NCI-H82 treated with DMSO at 0.1 percent for 48 hours (cell line): ENCODE data around the gene BCO1.

Source experiments
- DNase-seq: peaks from one replicate; lab custom pipeline; 2025; ENCODE audit not compliant: unreplicated experiment; lab: John Stamatoyannopoulos, UW

Gene BCO1

GRCh38 chr16:81232740-81233367 is 5.6 kb upstream of the BCO1 start:
- no peak for DNase-seq

DNA sequence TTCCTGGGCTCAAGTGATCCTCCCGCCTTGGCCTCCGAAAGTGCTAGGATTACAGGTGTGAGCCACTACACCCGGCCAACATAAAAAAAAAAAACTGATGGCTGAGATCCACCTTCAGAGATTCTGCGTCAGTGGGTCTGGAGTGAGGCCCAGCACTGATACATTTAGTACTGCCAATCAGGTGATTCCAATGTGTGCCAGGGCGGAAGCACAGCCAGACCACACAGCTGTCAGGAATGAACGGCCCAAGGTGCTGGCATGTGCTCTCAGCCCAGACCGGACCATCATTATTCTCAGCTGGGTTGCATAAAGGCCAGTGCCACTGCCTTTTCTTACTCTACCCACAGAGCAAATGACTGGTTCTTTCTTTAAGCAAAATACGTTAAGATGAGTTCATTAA is 1.2 kb upstream of the BCO1 start:
- no peak for DNase-seq

DNA sequence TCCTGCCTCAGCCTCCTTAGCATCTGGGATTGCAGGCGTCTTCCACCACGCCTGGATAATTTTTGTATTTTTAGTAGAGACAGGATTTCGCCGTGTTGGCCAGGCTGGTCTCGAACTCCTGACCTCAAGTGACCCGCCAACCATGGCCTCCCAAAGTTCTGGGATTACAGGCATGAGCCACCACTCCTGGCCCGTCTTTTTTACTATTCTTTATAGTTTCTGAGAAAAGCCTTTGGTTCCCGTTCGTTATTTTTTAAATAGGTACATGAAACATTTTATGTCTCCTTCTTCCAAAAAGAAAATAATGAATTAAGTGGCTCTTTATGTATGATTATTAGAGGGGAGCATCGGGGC is 570 bp upstream of the BCO1 start:
- no peak for DNase-seq

DNA sequence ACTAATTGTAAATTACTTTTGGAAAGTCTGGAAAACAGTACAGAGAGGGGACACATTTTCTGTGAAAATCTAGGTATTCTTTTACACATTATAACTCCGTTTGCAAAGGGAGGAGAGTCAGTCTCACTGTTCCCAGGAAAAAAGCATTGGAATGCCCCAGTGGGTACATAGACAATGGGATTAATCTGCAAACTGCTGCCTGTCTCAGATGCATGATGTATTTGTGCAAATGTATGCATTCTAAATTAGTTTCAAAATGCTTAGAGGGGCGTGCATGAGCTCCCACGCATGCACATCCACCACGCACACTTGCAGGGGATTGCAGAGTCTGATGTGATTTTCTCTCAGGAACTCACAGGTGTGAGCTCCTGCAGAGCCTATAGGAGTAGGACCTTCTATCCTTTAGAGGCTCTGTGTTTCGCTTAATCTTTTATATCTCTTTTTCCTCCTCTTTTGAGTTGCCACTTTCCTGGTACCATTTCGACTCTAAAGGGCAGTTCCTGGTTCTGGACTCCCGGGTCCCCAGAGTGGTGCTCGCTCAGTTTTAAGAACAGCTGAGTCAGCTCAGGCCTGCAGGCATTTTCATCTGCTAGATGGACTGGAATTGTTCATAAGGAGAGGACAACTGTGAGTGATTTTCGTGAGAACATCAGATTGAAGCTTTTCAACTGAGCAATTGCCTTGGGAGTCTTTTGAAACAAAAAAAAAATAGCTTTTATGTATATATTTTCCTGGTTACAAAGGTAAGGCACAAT is 1.1 kb downstream of the BCO1 start:
- no peak for DNase-seq

DNA sequence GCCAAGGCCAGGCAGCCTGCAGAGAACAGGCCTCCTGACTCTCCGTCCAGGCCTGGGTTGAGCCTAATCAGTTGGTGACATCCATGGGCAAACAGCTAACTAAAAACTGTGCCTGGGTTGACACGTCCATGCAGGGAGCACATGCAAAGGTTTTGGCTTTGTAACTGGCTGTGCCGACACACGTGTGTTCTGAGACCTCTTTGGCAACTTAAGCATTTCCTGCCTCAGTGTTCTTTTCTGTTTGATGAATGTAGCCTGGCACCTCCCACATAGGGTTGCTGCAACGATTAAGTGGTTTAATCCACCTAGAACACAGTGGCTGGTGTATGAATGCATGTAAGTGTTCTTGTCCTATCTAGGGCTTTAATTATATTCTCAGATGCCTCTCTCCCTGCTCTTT is 3.2 kb downstream of the BCO1 start:
- DNase-seq = no peak

GRCh38 chr16:81242977-81243618 is 4.6 kb downstream of the BCO1 start:
- DNase-seq = no peak

DNA sequence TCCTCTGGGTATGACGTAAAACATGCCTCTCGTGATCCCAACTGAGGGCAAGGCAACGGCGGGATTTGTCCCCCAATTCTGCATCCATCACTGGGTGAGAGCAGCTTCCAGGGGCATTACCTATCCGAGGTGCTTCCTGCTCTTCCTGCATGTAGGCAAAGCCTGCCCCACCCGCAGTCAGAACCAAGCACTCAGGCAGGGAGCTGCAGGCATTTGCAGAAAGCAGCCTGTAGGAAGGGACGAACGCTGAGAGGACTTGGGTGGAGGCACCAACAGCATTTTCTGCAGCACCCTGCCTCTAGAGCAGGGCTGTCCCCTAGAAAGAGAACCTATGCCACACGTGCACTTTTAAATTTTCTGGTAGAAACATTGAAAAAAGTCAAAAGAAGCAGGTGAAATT is 5.5 kb downstream of the BCO1 start:
- DNase-seq = no peak

DNA sequence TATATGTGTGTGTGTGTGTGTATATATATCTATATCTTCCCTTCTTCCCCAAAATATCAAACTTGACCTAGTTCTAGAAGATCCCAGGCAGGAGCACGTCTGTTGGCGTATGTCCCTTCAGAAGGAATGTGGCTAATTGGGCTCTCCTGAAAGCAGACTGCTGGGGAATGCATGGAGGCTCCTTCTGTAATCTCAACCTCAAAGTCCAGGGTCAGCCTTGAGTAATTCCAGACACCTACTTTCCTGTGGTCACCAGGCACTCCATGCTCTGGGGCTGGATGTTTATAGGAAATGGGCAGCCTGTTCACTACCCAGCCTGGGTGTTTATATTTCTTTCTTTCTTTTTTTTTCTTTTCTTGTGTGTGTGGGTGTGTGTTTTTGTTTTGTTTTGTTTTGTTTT is 13.4 kb downstream of the BCO1 start:
- DNase-seq = no peak

DNA sequence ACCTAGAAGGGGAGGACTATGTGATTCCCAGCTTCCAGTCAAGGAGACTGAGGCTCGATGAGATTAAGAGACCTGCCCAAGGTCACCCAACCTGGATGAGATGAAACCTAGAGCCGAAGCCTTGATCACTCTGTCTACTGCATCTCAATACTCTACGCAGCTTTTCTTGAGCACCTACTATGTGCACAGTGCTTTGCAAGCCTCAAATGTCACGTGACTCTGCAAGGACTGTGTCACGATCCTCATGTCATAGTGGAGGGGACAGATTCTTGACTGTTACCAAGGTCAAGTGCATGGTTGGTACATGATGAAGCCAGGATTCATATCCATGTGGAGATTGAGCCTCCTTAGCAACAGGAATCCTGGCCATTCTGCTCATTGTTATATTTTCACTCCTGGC is 14.7 kb downstream of the BCO1 start:
- DNase-seq = no peak

DNA sequence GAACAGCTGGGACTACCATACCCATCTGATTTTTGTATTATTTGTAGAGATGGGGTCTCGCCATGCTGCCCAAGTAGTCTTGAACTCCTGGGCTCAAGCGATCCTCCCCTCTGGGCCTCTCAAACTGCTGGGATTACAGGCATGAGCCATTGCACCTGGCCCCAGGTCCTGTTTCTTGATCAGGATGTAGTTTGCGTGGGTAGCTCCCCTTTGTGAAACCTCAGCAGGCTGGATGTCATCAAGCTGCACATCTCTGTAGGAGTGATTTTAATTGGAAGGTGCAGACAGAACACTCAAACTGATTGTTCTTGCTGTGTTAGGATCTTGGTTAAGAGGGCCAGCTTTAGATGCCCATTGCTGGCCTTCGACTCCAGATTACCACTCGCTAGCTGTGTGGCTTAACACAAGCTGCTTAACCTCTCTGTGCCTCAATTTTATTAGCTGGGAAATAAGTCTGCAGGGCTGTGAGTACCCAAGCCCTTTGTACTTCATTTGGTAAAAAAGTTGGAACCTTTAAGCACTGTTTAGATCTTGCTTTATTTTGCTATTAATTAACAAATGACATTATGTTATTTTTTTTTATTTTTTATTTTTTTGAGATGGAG is 16.5 kb downstream of the BCO1 start:
- no peak for DNase-seq

DNA sequence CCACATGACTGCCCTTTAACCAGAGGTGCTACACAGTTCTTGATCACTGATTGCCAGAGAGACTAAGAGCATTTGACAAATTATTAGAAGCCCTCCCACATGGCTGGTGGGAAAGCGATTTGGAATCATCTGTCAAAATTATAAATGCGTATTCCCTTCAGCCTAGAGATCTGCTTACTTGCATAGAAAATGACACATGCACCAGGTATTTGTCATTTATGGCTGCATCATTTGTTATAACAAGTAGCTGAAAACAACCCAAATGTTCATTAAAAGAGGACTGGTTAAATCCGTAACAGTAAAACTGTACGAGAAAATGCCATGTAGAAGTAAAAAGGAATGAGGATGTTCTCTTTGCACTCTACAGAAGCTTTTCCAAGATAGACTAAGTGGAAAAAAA is 21.4 kb downstream of the BCO1 start:
- DNase-seq = no peak

DNA sequence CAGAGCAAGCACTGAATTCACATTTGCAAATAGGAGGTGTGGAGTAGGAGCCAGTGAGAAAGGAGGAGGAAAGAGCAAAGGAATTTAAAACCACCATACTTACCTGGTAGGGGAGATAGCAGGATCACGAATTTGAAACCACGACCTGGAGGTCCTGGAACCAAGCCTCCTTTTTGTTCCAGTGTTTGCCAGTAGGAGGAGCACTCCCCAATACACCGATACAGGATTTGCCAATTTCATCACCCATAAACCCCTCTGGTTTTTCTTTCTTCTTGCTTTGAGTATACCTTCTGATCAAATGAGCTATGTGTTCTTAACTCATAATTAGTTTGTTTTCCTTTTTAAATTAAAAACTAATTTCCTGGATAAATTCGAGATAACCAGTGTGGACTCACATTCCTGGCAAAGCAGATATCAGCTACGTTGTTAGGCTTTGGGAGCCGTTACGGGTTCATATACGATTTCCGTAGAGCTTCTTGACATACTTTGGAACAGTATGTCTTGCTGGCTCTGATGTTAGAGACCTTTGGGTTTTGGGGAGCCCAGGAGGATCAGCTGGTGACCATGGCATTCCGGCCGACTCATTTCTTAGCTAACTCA is 22.7 kb downstream of the BCO1 start:
- no peak for DNase-seq

- no peak for DNase-seq
These were observed 25.2 kb downstream of the BCO1 start for GRCh38 chr16:81263470-81264220.

- DNase-seq = no peak
These were observed 25.9 kb downstream of the BCO1 start for GRCh38 chr16:81264386-81264785.

GRCh38 chr16:81265052-81265451 is 26.6 kb downstream of the BCO1 start:
- no peak for DNase-seq

DNA sequence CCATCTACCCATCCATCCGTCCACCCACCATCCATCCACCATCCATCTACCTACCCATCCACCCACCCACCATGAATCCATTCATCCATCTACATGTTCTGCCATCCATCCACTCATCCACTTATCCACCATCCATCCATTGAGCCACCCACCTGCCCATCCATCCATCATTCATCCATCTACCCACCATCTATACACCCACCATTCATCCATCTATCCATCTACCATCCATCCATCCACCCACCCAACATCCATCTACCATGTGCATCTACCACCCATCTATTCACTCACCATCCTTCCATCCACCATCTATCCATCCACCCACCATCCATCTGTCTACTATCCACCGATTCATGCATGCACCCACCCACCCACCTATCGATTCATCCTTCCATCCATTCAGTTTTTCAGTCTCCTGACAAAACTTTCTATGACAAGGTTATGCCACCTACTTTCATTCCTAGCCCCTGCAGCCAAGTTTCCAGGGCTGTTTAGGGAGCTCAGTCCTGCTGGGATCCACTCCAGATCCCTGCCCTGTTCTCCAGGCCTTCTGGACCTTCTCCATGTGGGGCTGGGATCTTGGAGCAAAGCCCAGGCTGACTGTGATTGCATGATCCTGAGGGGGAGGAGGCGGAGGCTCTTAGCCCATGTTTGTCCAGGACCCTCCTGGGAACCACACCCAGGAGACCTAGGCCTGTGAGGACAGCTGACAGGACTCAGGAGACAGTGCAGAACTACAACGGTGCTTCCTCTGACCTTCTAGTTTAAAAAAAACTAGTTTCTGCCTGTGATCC is 27.4 kb downstream of the BCO1 start:
- DNase-seq = no peak

GRCh38 chr16:81266680-81267095 is 28.2 kb downstream of the BCO1 start:
- no peak for DNase-seq

DNA sequence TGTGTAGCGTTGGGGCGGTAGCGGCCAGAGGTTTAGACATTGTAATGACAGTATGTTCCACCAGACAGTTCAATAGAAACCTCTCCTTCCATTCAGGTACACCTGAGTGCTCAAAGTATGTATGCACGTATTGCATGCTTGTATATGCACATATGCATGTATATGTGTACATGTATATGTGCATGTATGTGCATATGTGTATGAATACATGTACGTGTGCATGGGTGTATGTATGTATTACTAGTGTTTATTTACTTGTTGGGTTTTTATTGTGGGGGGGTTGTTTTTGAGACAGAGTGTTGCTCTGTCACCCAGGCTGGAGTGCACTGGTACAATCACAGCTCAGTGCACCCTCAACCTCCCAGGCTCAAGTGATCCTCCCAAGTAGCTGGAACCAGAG is 30.0 kb downstream of the BCO1 start:
- no peak for DNase-seq

DNA sequence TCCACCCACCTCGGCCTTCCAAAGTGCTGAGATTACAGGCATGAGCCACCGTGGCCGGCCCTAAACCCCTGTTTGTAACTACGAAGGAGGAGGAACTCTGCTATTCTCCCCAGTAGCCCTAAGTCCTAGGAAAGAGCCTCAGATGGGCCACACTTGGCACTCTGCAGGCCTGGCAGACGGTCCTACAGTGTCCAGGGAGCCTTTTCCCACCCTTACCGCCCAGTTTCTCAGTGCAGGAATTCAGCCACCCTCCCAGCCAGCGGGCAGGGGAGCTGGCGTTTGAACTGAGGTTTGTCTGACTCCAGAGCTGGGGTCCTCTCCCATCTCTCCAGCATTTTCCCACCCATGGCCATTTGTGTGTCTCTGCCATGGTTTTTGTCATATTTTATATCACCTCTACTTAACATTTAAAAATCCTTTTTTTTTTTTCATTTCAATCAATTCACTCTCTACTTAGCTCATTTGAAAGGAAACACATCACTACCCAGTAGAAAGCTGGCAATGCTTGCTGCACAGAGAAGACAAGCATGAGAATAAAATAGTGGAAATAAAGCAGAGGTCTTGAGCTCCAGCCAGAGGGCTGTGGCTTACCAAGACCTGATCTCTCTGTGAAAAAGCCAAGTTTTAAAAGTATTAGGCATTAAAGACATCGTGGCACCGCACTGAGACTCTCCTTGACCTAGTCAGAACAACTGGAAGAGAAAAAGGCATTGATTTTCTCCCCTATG is 34.9 kb downstream of the BCO1 start:
- no peak for DNase-seq
